ENCODE data around the gene LRRC8A.

GRCh38 chr9:128911529-128912035 is 29.6 kb downstream of the LRRC8A start:
- no peak for TF ChIP-seq CEBPB (IDR thresholded peaks at IDR 0.05; ENCODE audit: low read depth, low read length)
- no peak for TF ChIP-seq CTCF (conservative IDR thresholded peaks at IDR 0.05; ENCODE audit: low read depth, low read length)
- TF ChIP-seq MAZ (IDR thresholded peaks at IDR 0.05; ENCODE audit: borderline replicate concordance, low read depth, low read length) = peak; percentile 56; the same call in 1 of the 2 replicates
- no peak for TF ChIP-seq MAFK (IDR thresholded peaks at IDR 0.05; ENCODE audit: low read depth, low read length)
- no peak for TF ChIP-seq POLR2A (IDR thresholded peaks at IDR 0.05; ENCODE audit: low read depth, low read length)
- TF ChIP-seq CHD1 (IDR thresholded peaks at IDR 0.05; ENCODE audit: low read depth, low read length) = no peak
- no peak for TF ChIP-seq USF2 (IDR thresholded peaks at IDR 0.05; ENCODE audit: low read depth, low read length)
